ENCODE results near the gene COL20A1. TPM values are rescaled to one million over a fixed set of nuclear protein-coding genes. Genes with fewer than 3 reads are reported as not detected.
A peak's percentile ranks its signal among the peaks of the same experiment; 100 is the strongest.

Gene COL20A1
- total RNA-seq, 1 donor from 2014 or later: not detected

DNA sequence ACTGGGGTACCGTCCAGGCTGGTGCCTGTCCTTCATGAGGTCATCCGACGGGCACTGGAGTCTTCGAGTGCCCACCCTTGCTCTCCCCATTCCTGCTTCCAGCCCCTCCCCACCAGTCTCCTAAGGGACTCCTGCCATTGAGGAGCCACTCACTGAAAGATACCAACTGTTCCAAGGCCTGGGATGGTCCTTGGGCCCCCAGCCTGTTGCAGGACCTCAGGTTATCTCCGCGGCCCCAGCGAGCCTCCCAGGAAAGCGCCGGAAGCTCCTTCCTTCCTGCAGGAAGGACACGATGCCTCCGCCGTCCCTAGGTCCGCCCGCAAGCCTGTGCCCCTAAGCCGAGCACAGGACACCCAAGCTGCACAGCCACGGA lies 39.9 kb upstream of the COL20A1 start:
- intact Hi-C loops (cut with DNase I): no loop called here
- Histone ChIP-seq H3K4me3 (peak overlapping the region; percentile 36 to 40), H3K27ac (no peak overlapping the region), H3K4me1 (peaks cover 21% of the 10 kb centered on the region), H3K9me3 (no peaks in the 10 kb centered on the region), H3K27me3 (peaks cover 11% of the 10 kb centered on the region), H3K36me3 (no peaks in the 10 kb centered on the region)
- DNase-seq (ENCODE audit: extremely low spot score in 2 of 2): no peak
- TF ChIP-seq, protein P1, sequence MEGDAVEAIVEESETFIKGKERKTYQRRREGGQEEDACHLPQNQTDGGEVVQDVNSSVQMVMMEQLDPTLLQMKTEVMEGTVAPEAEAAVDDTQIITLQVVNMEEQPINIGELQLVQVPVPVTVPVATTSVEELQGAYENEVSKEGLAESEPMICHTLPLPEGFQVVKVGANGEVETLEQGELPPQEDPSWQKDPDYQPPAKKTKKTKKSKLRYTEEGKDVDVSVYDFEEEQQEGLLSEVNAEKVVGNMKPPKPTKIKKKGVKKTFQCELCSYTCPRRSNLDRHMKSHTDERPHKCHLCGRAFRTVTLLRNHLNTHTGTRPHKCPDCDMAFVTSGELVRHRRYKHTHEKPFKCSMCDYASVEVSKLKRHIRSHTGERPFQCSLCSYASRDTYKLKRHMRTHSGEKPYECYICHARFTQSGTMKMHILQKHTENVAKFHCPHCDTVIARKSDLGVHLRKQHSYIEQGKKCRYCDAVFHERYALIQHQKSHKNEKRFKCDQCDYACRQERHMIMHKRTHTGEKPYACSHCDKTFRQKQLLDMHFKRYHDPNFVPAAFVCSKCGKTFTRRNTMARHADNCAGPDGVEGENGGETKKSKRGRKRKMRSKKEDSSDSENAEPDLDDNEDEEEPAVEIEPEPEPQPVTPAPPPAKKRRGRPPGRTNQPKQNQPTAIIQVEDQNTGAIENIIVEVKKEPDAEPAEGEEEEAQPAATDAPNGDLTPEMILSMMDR (IDR thresholded peaks at IDR 0.05): no peak
- TF ChIP-seq POLR2A (IDR thresholded peaks at IDR 0.05) (no peak), POLR2AphosphoS5 (IDR thresholded peaks at IDR 0.05; ENCODE audit: insufficient read depth in 1 of 2, low read depth in 1 of 2) (no peak)

GRCh38 chr20:63253438-63254231 lies 39.4 kb upstream of the COL20A1 start:
- Histone ChIP-seq H3K27me3 (peaks cover 11% of the 10 kb centered on the region), H3K4me3 (peak overlapping the region; percentile 36 to 40)
- no peak for DNase-seq (ENCODE audit: extremely low spot score in 2 of 2)

DNA sequence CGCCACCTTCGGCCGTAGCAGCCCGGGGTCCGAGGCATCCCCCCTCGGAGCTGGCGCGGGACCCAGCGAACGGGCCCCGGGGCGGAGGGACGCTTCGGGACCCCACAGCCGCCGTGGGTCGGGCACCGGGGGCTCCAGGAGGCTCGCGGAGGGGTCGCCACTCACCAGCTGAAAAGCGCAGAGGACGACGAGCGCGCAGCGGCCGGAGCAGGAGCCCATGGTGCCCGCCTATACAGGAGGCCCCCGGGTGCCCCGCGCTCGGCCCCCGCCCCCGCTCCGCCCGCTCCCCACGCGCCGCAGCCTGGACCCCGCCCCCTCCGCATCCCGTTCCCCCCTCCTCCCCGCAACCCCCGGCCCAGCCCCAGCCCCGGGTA lies 38.8 kb upstream of the COL20A1 start, which contains the start of gene NKAIN4:
TSS of gene NKAIN4 (minus strand) at position 232 of the 374 bp plus-strand sequence. CDS start at position 219, 13 bp downstream.
- Histone ChIP-seq H3K27ac (no peak within 1 kb of the TSS), H3K36me3 (no peaks in the 10 kb centered on the region), H3K4me3 (peak within 1 kb of the TSS; percentile 36 to 40), H3K27me3 (peaks cover 11% of the 10 kb centered on the region), H3K4me1 (peaks cover 21% of the 10 kb centered on the region), H3K9me3 (no peaks in the 10 kb centered on the region)
- TF ChIP-seq, protein P1 (IDR thresholded peaks at IDR 0.05): no peak
- TF ChIP-seq POLR2AphosphoS5 (IDR thresholded peaks at IDR 0.05; ENCODE audit: insufficient read depth in 1 of 2, low read depth in 1 of 2): no peak
- no peak for TF ChIP-seq POLR2A (IDR thresholded peaks at IDR 0.05)
- intact Hi-C loops (cut with DNase I): no loop called here
- no peak for DNase-seq (ENCODE audit: extremely low spot score in 2 of 2)

More at GRCh38 chr20:63253438-63254231, 39.4 kb upstream of the COL20A1 start:
- TF ChIP-seq POLR2A (IDR thresholded peaks at IDR 0.05) (no peak), POLR2AphosphoS5 (IDR thresholded peaks at IDR 0.05; ENCODE audit: insufficient read depth in 1 of 2, low read depth in 1 of 2) (no peak)
- TF ChIP-seq, protein P1 (IDR thresholded peaks at IDR 0.05): no peak
- peaks cover 21% of the 10 kb centered on the region for H3K4me1 ChIP-seq
- H3K9me3 ChIP-seq: no peaks in the 10 kb centered on the region
- H3K27ac ChIP-seq: no peak overlapping the region
- no peaks in the 10 kb centered on the region for H3K36me3 ChIP-seq
- intact Hi-C loops (cut with DNase I): no loop called here

DNA sequence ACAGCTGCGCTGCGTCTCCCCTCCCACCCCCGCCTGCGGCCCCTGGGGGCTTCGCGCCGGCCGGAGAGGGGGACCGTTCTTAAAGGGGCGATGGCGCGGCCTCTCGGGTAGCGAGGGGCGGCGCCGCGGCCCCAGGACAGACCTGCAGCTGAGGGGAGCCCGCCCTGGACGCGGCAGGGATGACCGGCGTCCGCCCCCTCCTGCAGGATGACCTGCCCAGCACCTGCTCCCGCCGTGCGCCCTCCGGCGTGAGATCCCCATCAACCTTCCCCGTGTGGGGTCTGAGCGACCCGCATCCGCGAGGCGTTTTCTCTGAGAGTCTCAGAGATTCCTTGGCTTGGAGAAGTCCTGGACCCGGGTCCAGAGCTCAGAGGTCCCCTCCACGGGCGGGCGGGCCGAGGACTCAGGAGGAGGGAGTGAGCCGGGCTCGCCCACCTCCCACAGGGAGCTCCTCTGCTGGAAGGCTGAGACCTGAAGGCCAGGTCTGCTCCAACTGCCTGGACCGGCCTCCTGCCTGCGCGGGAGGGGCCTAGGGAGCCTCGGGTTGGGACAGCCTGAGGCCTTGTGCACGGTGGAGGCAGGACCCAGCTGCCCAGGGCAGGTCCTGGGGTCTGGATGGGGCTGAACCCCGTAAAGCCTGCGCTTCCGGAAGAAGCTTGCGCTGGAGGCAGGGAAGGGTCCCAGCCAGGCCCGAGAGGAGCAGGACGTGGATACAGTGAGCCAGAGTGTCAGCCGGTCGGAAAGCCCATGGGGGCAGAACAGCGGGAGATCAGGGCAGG lies 38.2 kb upstream of the COL20A1 start:
- intact Hi-C loops (cut with DNase I): no loop called here
- TF ChIP-seq POLR2AphosphoS5 (IDR thresholded peaks at IDR 0.05; ENCODE audit: insufficient read depth in 1 of 2, low read depth in 1 of 2): no peak
- TF ChIP-seq, protein P1 (IDR thresholded peaks at IDR 0.05): no peak
- Histone ChIP-seq H3K4me1 (peaks cover 21% of the 10 kb centered on the region), H3K27me3 (peaks cover 11% of the 10 kb centered on the region), H3K36me3 (no peaks in the 10 kb centered on the region), H3K4me3 (peak overlapping the region; percentile 36 to 40), H3K27ac (no peak overlapping the region), H3K9me3 (no peaks in the 10 kb centered on the region)
- DNase-seq (ENCODE audit: extremely low spot score in 2 of 2): no peak

Measured in vagina (tissue), 2 donors.